Bronchial epithelial cell (primary cell): ENCODE results near the gene CH25H. TPM values are rescaled to one million over a fixed set of nuclear protein-coding genes. Genes with fewer than 3 reads are reported as not detected.

Experiments used
- DNase-seq: peaks from one replicate; pipeline ENCODE4 v3.0.0-alpha.2; 2010; ENCODE audit warnings: low read depth
- FAIRE-seq: peaks from 2 replicates; lab custom pipeline; 2011; peaks lifted over from hg19 to GRCh38; lab: Jason Lieb, UNC
- H3K27me3 ChIP-seq: 2 replicates; pipeline ENCODE4 v1.5.1; 2011; ENCODE audit warnings: low read length; ENCODE audit not compliant: control insufficient read depth, insufficient read depth
- H3K36me3 ChIP-seq: 2 replicates; pipeline ENCODE4 v1.5.1; 2011; ENCODE audit warnings: low read length; ENCODE audit not compliant: control insufficient read depth, insufficient read depth
- H3K4me3 ChIP-seq: 2 replicates; pipeline ENCODE4 v1.5.1; 2011; ENCODE audit warnings: mild to moderate bottlenecking, low read depth, low read length, control low read depth
- CTCF ChIP-seq: IDR thresholded peaks from 2 replicates; pipeline ENCODE4 v1.5.1; 2011; ENCODE audit warnings: mild to moderate bottlenecking, moderate library complexity, low read length, control low read depth, inconsistent platforms; ENCODE audit not compliant: insufficient read depth, severe bottlenecking
- total RNA-seq: library from RNA; depleted of rRNA; stranded (reverse); fragments of >200 nt; gene quantifications from 2 replicates; pipeline ENCODE4 v1.2.1, GENCODE V29; 2014

The CH25H gene
- total RNA-seq, 1 donor from 2014 or later: not detected

GRCh38 chr10:89215511-89215910, 8.4 kb upstream of the CH25H start:
- no peak overlapping the region for H3K4me3 ChIP-seq
- H3K27me3 ChIP-seq: no peaks in the 10 kb centered on the region
- DNase-seq (no peak), FAIRE-seq (no peak)
- TF ChIP-seq CTCF: no peak
- H3K36me3 ChIP-seq: no peaks in the 10 kb centered on the region

DNA sequence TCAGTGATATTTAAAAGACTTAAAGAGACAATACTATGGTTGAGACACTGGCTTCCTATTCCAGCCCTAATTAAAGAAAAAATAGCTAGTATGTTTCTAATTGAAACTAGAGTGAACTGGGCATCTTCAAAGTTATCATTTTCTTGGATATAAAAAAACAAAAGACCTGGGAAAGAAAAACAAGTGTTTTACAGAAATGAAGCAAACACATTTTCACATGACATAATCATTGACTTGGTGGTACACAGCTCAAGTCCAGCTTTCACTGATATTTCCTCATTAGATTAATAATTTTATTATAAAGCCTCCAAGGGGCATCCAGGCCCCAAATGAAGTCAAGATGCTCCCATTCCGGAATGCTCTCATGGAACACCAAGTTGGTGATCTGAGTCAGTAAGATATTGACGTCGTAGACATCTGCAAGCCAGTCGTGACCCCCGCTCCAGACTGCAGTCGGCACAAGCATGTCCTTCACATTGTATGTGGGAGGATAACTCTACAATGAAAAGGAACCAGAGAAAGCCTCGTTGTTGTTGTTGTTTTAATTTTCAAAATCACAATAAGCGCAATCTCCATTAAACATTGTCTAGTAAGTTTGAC, 7.5 kb upstream of the CH25H start:
- no peak for TF ChIP-seq CTCF
- no peak for DNase-seq
- no peaks in the 10 kb centered on the region for H3K36me3 ChIP-seq
- H3K4me3 ChIP-seq: no peak overlapping the region
- no peak for FAIRE-seq
- no peaks in the 10 kb centered on the region for H3K27me3 ChIP-seq

- DNase-seq (peak; percentile 43), FAIRE-seq (no peak)
- Histone ChIP-seq H3K36me3 (no peaks in the 10 kb centered on the region), H3K27me3 (peaks cover 3% of the 10 kb centered on the region), H3K4me3 (no peak overlapping the region)
- TF ChIP-seq CTCF: peak; percentile 56
Observed at GRCh38 chr10:89213191-89213808, 6.2 kb upstream of the CH25H start.

GRCh38 chr10:89210794-89211425, 3.8 kb upstream of the CH25H start:
- TF ChIP-seq CTCF: no peak
- no peak overlapping the region for H3K4me3 ChIP-seq
- no peaks in the 10 kb centered on the region for H3K36me3 ChIP-seq
- DNase-seq (no peak), FAIRE-seq (no peak)
- peaks cover 10% of the 10 kb centered on the region for H3K27me3 ChIP-seq

- no peak for FAIRE-seq
- H3K27me3 ChIP-seq: peaks cover 11% of the 10 kb centered on the region
- no peak overlapping the region for H3K4me3 ChIP-seq
- no peak for DNase-seq
- no peaks in the 10 kb centered on the region for H3K36me3 ChIP-seq
- TF ChIP-seq CTCF: no peak
Observed at GRCh38 chr10:89209718-89210117, 2.6 kb upstream of the CH25H start.
